ENCODE measurements around the gene MYD88.

- TF ChIP-seq CTCF (IDR thresholded peaks at IDR 0.05): no peak
- TF ChIP-seq EP300 (IDR thresholded peaks at IDR 0.05): no peak
- no peak for TF ChIP-seq FOSB (CRISPR knock-in tag; IDR thresholded peaks at IDR 0.05)
- TF ChIP-seq POLR2A (IDR thresholded peaks at IDR 0.05; ENCODE audit: low read length): no peak
- TF ChIP-seq JUNB (IDR thresholded peaks at IDR 0.05): no peak
- no peak for TF ChIP-seq HMGXB4 (CRISPR knock-in tag; IDR thresholded peaks at IDR 0.05; ENCODE audit: borderline replicate concordance)
- no peak for TF ChIP-seq SMC3 (IDR thresholded peaks at IDR 0.05)
- no peak for TF ChIP-seq SREBF2 (IDR thresholded peaks at IDR 0.05)
- no peak for TF ChIP-seq CHD2 (IDR thresholded peaks at IDR 0.05; ENCODE audit: low read length, partially characterized antibody)
- no peak for TF ChIP-seq ELK1 (IDR thresholded peaks at IDR 0.05; ENCODE audit: low read depth, low read length)
- TF ChIP-seq KDM1A (IDR thresholded peaks at IDR 0.05; ENCODE audit: low read depth): no peak
- no peak for TF ChIP-seq NR3C1 (IDR thresholded peaks at IDR 0.05)
These were observed 14.8 kb downstream of the MYD88 start for GRCh38 chr3:38153221-38153620.
